Measurements from ENCODE around the gene UBE2D4. TPM values are rescaled to one million over a fixed set of nuclear protein-coding genes. Genes with fewer than 3 reads are reported as not detected.
"Not testable (repeated sequence)": the region's sequence is repeated elsewhere in the genome, so short reads cannot be mapped to it uniquely, and the experiment has no call there.

UBE2D4 gene
- total RNA-seq, 1 donor from 2014 or later: 17.3 TPM

- Mint-ChIP-seq H3K4me3 (ENCODE audit: low read depth) (no peak overlapping the region), H3K27me3 (no peaks in the 10 kb centered on the region), H3K36me3 (ENCODE audit: insufficient read depth) (peaks cover 4% of the 10 kb centered on the region), H3K9me3 (ENCODE audit: low read depth) (no peaks in the 10 kb centered on the region), H3K4me1 (ENCODE audit: low read depth) (peaks cover 19% of the 10 kb centered on the region), H3K27ac (no peak overlapping the region)
- DNase-seq (ENCODE audit: low spot score, unreplicated experiment): no peak
- no peak for TF ChIP-seq CTCF (IDR thresholded peaks at IDR 0.05; ENCODE audit: unreplicated experiment)
These were observed 35.8 kb upstream of the UBE2D4 start for GRCh38 chr7:43890468-43890867.

DNA sequence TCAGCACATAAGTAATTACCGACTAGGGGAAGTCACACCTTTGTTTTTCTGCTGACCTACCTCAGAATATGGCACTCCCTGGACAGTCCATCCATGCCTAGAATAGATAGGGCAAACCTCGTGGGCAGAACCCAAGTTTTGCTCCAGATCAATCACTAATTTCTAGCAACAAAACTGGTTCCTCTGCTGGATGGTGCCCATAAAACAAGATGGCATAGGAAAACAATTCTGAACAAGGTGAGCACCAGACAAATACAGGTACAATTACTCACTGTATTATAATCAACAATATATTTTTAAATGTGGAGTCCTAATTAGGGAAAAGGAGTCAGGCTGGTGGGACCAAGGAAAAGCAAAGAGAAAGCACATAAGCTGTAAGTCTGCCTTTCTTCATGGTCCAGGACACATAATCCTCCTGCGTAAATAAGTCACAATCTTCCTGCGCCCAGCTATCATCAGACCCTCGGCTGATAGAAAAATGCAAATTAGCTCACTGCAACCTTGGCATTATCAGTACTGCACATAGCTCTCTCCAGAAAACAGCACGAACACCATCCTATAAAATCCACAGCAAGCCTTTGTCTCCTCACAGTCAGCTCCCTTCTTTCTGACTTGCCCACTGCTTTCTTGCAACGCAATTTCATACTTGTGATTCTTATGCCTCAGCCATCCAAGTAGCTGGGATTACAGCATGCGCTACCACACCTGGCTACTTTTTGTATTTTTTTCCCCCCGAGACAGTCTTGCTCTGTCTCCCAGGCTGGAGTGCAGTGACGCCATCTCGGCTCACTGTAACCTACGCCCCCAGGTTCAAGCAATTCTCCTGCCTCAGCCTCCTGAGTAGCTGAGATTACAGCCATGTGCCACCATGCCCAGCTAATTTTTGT is 34.9 kb upstream of the UBE2D4 start:
- no peaks in the 10 kb centered on the region for H3K27me3 Mint-ChIP-seq
- no peak for DNase-seq (ENCODE audit: low spot score, unreplicated experiment)
- no peak overlapping the region for H3K4me3 Mint-ChIP-seq (ENCODE audit: low read depth)
- peaks cover 5% of the 10 kb centered on the region for H3K36me3 Mint-ChIP-seq (ENCODE audit: insufficient read depth)
- peaks cover 19% of the 10 kb centered on the region for H3K4me1 Mint-ChIP-seq (ENCODE audit: low read depth)
- TF ChIP-seq CTCF (IDR thresholded peaks at IDR 0.05; ENCODE audit: unreplicated experiment): no peak
- peak overlapping the region; percentile 85 for H3K27ac Mint-ChIP-seq
- H3K9me3 Mint-ChIP-seq (ENCODE audit: low read depth): no peaks in the 10 kb centered on the region

DNA sequence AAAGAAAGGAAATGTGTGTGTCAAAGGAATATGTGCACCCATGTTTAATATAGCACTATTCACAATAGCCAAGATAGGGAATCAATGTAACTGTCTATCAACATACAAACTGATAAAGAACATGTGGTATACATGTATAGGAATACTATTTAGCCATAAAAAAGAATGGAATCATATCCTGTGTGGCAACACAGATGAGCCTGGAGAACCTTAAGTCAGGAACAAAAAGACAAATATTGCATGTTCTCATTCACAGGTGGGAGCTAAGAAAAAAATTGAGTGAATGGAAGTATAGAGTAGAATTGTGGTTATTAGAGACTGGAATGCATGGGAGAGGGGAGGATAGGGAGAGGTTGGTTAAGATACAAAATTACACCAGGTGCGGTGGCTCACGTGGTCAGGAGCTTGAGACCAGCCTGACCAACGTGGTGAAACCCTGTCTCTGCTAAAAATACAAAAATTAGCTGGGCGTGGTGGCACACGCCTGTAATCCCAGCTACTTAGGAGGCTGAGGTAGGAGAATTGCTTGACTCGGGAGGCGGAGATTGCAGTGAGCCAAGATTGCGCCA is 30.3 kb upstream of the UBE2D4 start:
- Mint-ChIP-seq H3K4me1 (ENCODE audit: low read depth) (peaks cover 16% of the 10 kb centered on the region), H3K9me3 (ENCODE audit: low read depth) (no peaks in the 10 kb centered on the region), H3K4me3 (ENCODE audit: low read depth) (no peak overlapping the region), H3K27me3 (no peaks in the 10 kb centered on the region), H3K27ac (no peak overlapping the region), H3K36me3 (ENCODE audit: insufficient read depth) (peaks cover 5% of the 10 kb centered on the region)
- no peak for DNase-seq (ENCODE audit: low spot score, unreplicated experiment)
- no peak for TF ChIP-seq CTCF (IDR thresholded peaks at IDR 0.05; ENCODE audit: unreplicated experiment)

DNA sequence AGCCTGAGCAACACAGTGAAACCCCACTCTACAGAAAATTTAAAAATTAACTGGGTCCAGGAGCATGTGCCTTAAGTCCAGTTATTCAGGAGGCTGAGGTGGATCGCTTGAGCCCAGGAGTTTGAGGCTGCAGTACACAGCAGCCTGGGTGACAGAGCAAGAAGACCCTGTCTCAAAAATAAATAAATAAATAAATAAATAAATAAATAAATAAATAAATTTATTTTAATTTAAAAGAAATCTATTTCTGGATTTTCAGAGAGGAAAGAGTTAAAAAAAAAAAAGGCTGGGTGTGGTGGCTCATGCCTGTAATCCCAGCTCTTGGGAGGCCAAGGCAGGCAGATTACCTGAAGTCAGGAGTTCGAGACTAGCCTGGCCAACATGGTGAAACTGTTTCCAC is 27.7 kb upstream of the UBE2D4 start:
- not testable (repeated sequence) for H3K36me3 Mint-ChIP-seq (ENCODE audit: insufficient read depth); H3K27me3 Mint-ChIP-seq; H3K27ac Mint-ChIP-seq; H3K4me1 Mint-ChIP-seq (ENCODE audit: low read depth); DNase-seq (ENCODE audit: low spot score, unreplicated experiment); H3K9me3 Mint-ChIP-seq (ENCODE audit: low read depth); H3K4me3 Mint-ChIP-seq (ENCODE audit: low read depth)

GRCh38 chr7:43902542-43903054 is 23.6 kb upstream of the UBE2D4 start:
- no peaks in the 10 kb centered on the region for H3K9me3 Mint-ChIP-seq (ENCODE audit: low read depth)
- peaks cover 21% of the 10 kb centered on the region for H3K4me1 Mint-ChIP-seq (ENCODE audit: low read depth)
- H3K27me3 Mint-ChIP-seq: no peaks in the 10 kb centered on the region
- TF ChIP-seq CTCF (IDR thresholded peaks at IDR 0.05; ENCODE audit: unreplicated experiment): no peak
- H3K27ac Mint-ChIP-seq: peak overlapping the region; percentile 30
- DNase-seq (ENCODE audit: low spot score, unreplicated experiment): no peak
- H3K36me3 Mint-ChIP-seq (ENCODE audit: insufficient read depth): no peaks in the 10 kb centered on the region
- no peak overlapping the region for H3K4me3 Mint-ChIP-seq (ENCODE audit: low read depth)

All from progenitor cell of endocrine pancreas (in vitro differentiated cells).